Large intestine (tissue), 3 donors: ENCODE measurements around the gene DCP1B. TPM values are rescaled to one million over a fixed set of nuclear protein-coding genes. Genes with fewer than 3 reads are reported as not detected.

ENCODE experiments used
- DNase-seq, 2 donors: peaks; one replicate each; pipeline versions ENCODE4 v3.0.0 to v3.0.0-alpha.2; 2013
- H3K27ac ChIP-seq: one replicate; pipeline ENCODE4 v1.5.1; 2013; ENCODE audit warnings: low read length
- H3K27me3 ChIP-seq: 2 replicates; pipeline ENCODE4 v1.6.1; 2013; ENCODE audit warnings: low read length; ENCODE audit not compliant: control insufficient read depth, insufficient read depth
- H3K36me3 ChIP-seq: 2 replicates; pipeline ENCODE4 v1.6.1; 2013; ENCODE audit warnings: low read length; ENCODE audit not compliant: control insufficient read depth, insufficient read depth
- H3K4me1 ChIP-seq: one replicate; pipeline ENCODE4 v1.6.1; 2013; ENCODE audit warnings: low read length; ENCODE audit not compliant: control insufficient read depth, insufficient read depth
- H3K4me3 ChIP-seq: one replicate; pipeline ENCODE4 v1.5.1; 2013; ENCODE audit warnings: low read length
- H3K9me3 ChIP-seq: one replicate; pipeline ENCODE4 v1.6.1; 2013; ENCODE audit warnings: mild to moderate bottlenecking, low read depth, low read length, moderate library complexity; ENCODE audit not compliant: control insufficient read depth
- WGBS: methylation state at CpG from one replicate; pipeline ENCODE4 v1.1.5; 2013; ENCODE audit warnings: low lambda C conversion rate; ENCODE audit not compliant: insufficient coverage; 5-methylcytosine and 5-hydroxymethylcytosine counted together
- polyA plus RNA-seq: library from polyadenylated mRNA; unstranded; fragments of 120-200 nt; gene quantifications from one replicate; pipeline ENCODE4 v1.2.1, GENCODE V29; 2013

The DCP1B gene
- polyA plus RNA-seq, 1 donor = 17.2 TPM

DNA sequence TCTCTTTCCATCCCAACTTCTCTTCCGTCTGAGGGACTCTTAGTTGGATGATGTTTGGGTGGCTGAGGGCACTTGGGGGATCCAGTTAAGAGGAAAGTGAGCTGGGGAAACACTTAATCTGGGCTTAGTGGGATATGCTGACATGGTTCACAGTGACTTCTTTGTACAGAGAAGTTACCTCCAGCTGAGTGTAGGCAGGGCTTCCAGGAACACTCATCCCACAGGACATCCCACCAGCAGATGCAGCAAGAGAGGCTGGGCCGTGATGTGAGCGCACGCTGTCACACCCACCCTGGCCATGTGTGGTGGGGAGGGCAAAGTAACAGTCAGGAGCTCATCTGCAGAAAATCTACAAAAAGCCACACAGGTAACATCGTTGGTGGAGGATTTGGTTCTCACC, 85.0 kb downstream of the DCP1B start:
- Histone ChIP-seq H3K9me3 (no peaks in the 10 kb centered on the region), H3K4me1 (peaks cover 3% of the 10 kb centered on the region), H3K4me3 (no peak overlapping the region), H3K36me3 (no peaks in the 10 kb centered on the region), H3K27me3 (peaks cover 6% of the 10 kb centered on the region), H3K27ac (no peak overlapping the region)
- DNase-seq = no peak
- no CpG with 5 or more reads among the region's 5 CpGs for WGBS

DNA sequence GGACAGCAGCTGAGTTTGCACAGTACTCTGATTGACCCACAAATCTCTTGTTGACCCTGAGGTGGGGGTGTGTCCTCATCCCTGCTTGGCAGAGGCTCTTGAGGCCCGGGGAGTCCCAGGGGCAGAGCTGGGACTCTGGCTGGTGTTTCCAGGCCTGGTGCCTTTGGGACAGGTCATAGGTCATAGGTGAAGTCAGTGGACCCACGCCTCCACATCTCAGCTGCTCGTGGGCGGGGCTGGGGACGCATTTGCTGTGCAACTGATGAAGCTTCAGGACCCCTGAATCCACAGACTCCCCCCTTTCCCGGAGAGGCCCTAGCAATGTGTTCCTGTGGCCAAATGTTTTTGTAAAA, 85.4 kb downstream of the DCP1B start:
- Histone ChIP-seq H3K4me1 (peaks cover 3% of the 10 kb centered on the region), H3K36me3 (no peaks in the 10 kb centered on the region), H3K4me3 (no peak overlapping the region), H3K27ac (no peak overlapping the region), H3K27me3 (peaks cover 6% of the 10 kb centered on the region), H3K9me3 (no peaks in the 10 kb centered on the region)
- DNase-seq = no peak
- WGBS = no CpG with 5 or more reads among the region's 6 CpGs

DNA sequence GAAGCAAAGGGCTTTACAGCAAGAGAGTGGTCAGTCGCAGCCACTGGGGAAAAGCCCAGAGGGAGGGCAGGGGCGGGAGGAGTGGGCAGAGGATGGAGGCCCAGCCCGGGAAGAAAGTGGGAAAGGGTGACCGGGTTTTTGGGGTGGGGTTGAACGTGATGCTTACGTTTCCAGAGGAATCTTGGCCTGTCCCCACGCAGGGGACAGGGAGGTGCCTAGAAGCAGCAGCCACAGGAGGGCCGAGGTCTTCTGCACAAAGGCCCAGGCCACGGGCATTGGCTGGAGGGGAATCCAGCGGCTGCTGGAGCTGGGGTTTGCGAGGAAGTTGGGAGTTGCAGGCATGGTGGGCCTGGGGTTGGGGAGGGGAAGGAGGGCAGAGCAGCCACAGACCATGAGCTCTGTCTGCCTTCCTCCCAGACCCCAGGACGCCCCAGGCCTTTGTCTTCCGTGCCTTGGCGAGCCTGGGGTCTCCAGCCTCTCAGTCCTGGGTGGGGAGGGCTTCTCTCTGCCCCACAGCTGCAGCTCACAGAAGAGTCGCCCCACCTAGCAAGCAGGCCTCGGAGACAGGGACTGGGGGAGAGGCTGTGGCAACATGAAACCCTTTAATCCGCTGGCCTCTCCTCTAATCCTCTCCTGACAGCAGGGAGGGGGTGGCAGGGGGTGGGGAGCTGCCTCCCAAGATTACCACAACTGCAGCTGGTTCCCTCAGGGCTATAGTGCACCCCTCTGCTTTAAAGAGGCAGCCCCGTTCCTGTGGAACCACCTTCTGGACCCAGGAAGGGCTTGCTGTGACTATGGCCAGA, 86.0 kb downstream of the DCP1B start, which contains the start of gene CACNA2D4:
CACNA2D4 (minus strand) TSS at position 572 of the 803 bp plus-strand sequence; CDS start at position 393, 179 bp downstream.
- Histone ChIP-seq H3K27me3 (peaks cover 8% of the 10 kb centered on the region), H3K36me3 (no peaks in the 10 kb centered on the region), H3K27ac (no peak within 1 kb of the TSS), H3K4me3 (no peak within 1 kb of the TSS), H3K4me1 (peaks cover 3% of the 10 kb centered on the region), H3K9me3 (no peaks in the 10 kb centered on the region)
- WGBS = no CpG with 5 or more reads among the region's 18 CpGs
- no peak for DNase-seq

DNA sequence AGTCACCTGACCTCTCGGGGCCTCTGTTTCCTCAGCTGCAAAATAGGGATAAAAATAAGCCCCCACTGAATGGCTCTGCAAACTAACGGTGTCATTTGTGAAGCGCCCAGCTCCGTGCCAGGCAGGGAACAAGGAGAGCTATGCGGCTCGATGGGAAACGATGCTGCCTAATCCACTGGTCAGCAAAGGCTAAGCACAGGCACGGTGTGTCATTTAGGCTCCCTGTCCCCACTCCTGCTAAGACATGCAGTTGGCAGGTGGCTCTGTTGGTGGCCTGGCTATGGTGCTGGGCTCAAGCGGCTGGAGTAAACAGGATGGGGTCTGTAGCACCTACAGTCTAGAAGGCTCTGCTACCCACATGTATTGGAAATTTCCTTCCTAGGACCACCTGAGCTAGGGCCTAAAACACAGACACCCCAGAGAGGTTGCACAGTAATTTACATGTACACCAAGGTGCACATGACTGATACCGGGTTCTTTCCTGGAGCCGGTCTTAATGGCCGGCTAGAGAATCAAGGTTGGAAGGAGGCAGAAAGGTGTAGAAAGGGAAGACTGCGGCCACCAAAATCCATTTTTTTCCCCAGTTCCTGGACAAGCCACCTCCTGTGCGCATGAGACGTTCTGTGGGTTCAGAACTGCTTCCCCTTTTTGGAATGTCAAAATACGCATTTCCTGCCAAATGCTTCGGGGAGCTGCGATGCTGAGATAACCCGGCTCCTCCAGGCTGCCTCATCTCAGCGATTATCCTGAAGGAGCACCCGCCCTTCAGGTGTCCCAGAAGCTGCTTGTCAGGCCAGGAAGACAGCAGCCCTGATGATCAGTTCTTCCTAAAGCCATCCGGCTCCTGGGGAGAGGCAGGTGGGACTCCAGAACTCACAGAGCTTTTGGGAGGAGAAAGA, 86.8 kb downstream of the DCP1B start:
- no peak for DNase-seq
- H3K4me3 ChIP-seq = no peak overlapping the region

DNA sequence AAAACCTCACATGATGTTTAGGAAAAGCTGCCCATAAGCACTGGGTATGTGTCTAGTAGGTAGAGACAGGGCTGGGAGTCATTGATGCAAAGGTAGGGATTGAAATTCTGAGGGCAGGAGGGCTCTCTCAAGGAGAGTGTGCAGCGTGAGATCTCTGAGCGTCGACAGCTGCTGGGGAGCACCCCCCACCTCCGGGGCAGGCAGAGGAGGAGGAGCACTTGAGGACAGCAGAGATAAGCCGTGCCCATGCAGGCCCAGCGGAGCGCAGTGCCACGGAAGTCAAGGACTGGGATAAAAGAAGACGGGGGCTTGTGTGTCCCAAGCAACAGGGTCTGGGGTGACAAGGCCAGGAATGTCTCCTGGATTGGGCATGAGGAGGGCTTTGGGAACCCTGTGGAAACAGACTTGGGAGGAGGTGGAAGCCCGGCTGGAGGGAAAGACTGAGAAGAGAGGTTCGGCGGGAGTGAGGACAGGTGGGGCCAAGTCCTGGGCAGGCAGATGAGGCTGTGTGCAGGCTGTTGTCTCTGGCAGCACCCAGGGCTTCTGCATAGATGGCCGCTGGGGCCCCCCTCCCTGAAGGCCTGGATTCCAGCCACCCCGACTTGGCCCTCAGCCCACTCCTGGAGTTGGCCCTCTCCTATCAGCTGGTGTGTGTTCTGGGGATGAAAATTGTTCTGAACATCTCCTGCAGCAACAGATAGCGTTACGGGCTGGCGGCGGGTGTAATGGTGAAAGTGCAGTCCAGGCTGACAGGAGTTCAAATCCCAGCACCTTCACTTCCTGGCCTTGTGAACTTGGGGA, 87.7 kb downstream of the DCP1B start:
- Histone ChIP-seq H3K36me3 (no peaks in the 10 kb centered on the region), H3K27me3 (peaks cover 2% of the 10 kb centered on the region), H3K27ac (no peak overlapping the region), H3K9me3 (no peaks in the 10 kb centered on the region), H3K4me3 (no peak overlapping the region), H3K4me1 (peaks cover 3% of the 10 kb centered on the region)
- DNase-seq = no peak
- WGBS = no CpG with 5 or more reads among the region's 18 CpGs

More for the DNA sequence above, 86.8 kb downstream of the DCP1B start:
- Histone ChIP-seq H3K9me3 (no peaks in the 10 kb centered on the region), H3K27me3 (peaks cover 4% of the 10 kb centered on the region), H3K4me1 (peaks cover 3% of the 10 kb centered on the region), H3K27ac (no peak overlapping the region), H3K36me3 (no peaks in the 10 kb centered on the region)
- WGBS = 100% methylated on average over 1 of the region's 22 CpGs

DNA sequence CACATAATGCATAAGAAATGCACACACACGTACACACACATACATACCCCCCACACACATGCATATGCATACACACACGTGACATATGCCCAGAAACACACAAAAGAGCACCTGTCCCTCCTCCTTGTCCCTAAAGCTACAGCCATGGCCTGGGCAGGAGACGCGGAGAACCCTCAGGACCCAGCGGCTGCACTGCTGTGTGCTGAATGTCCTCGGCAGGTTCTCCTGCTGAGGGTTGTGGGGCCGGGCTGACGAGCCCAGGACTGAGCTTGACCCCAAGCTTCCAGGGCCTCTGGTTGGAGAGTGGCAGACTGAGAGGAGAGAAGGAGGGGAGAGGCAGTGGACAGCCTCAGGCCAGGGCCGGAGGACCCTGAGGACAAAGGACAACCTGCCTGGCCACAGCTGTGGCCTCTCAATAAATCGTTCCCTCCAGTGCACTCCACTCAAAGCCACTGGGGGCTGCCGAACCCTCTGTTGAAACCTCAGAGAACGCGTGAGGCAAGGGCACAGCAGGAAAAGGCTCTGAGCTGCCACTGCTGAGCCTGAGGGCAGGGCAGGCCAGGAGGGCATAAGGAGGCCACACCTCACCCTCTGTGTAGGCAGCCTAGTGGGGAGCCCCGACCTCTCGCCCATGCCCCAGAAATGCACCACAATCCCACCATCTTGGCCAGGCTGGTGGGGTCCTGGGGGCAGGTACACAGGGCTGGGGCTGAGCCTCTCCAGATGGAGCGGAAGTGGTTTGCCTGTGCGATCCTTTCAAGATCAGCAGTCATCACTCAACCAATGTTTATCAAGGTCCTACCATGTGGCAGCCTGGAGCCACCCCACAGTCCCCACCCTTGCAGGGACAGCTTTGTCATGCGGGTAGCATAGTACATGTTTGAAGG, 88.9 kb downstream of the DCP1B start:
- no peak for DNase-seq
- Histone ChIP-seq H3K36me3 (no peaks in the 10 kb centered on the region), H3K4me1 (peaks cover 3% of the 10 kb centered on the region), H3K27me3 (peaks cover 2% of the 10 kb centered on the region), H3K9me3 (no peaks in the 10 kb centered on the region), H3K27ac (no peak overlapping the region), H3K4me3 (no peak overlapping the region)
- 100% methylated on average over 1 of the region's 18 CpGs for WGBS

DNA sequence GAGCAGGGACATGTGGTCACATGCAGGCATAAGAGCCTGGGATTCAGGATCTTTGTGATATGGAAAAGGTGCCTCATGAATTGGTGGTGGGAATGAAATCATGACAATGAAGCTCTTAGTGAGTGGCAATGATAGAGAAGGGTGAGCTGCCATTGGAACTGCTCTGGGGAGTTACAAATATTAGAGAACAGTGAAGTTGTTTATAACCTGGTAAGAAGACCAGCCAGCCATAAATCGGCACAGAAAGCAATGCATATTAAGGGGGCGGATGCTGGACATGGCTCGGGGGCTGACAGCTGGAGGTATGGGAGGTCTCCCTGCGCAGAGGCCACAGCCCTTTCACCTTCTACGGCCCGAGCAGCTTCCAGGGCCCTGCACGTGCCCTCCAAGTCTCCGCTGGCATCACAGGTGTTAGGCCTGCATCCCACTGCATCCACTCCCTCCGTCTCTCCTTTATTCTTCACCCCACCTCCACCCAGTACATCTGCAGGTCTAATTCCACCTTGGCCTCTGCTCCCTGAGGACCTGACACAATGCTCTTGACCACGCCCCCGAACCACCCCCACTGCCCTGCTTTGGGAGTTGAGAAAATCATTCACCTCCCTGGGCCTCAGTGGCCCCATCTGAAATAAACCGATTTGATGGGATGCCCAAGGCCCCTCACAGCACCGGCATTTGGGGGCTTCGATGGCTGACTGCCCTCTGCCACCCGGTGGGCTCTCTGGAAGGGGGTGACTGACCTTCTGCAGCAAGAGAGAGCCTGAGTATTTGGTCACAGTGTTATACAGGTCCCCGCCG, 89.9 kb downstream of the DCP1B start:
- H3K36me3 ChIP-seq = no peaks in the 10 kb centered on the region
- no CpG with 5 or more reads among the region's 17 CpGs for WGBS
- DNase-seq = no peak
- peaks cover 4% of the 10 kb centered on the region for H3K27me3 ChIP-seq
- H3K4me3 ChIP-seq = no peak overlapping the region
- no peaks in the 10 kb centered on the region for H3K9me3 ChIP-seq
- H3K4me1 ChIP-seq = peaks cover 3% of the 10 kb centered on the region
- H3K27ac ChIP-seq = no peak overlapping the region

DNA sequence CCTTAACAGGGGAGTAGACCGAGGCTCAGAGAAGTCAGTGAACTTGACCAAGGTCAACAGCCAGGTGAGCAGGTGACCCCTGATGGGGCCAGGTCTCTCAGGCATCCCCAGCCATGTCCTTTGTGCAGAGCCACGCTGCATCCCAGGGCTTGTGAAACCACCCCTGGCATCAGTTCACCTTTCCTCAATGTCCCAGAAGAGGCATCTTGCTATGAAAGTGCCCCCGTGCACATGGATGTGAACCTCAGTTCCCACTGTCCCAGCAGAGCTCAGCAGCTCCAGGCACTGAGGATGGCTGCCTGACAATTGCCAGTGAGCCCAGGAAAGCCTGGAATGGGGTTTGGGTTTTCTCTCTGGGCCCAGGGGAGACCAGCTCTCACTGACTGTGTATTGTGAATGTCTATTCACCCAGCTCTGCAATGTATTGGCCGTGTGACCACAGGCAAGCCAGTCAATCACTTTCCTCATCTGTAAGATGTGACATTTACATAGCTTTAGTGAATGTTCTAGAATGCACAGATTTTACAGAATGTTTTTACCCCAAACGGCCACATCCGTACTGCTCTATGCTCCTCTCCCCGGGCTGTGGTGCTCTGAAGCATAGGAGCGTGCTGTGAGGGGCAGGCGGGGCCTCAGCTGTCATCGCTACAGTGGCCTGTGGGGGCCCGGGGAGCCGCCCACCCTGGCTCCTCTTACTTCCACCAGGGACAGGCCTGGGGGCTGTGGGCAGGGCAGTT, 90.7 kb downstream of the DCP1B start:
- H3K4me1 ChIP-seq = peaks cover 3% of the 10 kb centered on the region
- WGBS = no CpG with 5 or more reads among the region's 12 CpGs
- peaks cover 4% of the 10 kb centered on the region for H3K27me3 ChIP-seq
- H3K27ac ChIP-seq = no peak overlapping the region
- DNase-seq = no peak
- no peak overlapping the region for H3K4me3 ChIP-seq
- H3K9me3 ChIP-seq = no peaks in the 10 kb centered on the region
- no peaks in the 10 kb centered on the region for H3K36me3 ChIP-seq
